Fibroblast of skin of left quadriceps (primary cell): Measurements from ENCODE around the gene SNW1.
"Not testable (repeated sequence)": the region's sequence is repeated elsewhere in the genome, so short reads cannot be mapped to it uniquely, and the experiment has no call there.

ENCODE experiments used
- DNase-seq, 2 experiments: peaks; one replicate each; pipeline ENCODE4 v3.0.0-alpha.2; 2013; ENCODE audit warnings: low read depth in 2 of 2

The SNW1 gene

DNA sequence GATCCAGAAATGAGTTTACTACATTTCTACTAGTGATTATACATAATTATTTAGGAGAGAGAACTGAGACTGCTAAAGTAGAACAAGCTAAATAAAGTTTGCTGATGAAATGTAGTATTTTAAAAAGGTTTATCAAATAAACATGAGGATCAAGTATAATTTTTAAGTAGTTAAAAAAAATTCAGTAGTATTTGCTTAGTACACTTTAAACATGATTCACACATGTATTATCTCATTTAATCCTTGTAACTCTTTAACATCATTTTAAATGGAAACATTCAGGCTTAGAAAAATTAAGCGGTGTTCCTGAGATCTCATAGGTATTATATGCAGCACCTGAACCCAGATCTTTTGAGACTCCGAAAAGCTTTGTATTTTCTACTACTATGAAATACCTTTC, 8.7 kb downstream of the SNW1 start:
- no peak for DNase-seq

DNA sequence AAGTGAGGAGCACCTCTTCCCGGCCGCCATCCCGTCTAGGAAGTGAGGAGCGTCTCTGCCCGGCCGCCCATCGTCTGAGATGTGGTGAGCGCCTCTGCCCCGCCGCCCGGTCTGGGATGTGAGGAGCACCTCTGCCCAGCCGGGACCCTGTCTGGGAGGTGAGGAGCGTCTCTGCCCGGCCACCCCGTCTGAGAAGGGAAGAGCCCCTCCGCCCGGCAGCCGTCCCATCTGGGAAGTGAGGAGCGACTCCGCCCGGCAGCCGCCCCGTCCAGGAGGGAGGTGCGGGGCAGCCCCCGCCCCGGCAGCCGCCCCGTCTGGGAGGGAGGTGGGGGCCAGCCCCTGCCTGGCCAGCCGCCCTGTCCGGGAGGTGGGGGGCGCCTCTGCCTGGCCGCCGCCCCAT, 13.5 kb downstream of the SNW1 start:
- not testable (repeated sequence) for DNase-seq

DNA sequence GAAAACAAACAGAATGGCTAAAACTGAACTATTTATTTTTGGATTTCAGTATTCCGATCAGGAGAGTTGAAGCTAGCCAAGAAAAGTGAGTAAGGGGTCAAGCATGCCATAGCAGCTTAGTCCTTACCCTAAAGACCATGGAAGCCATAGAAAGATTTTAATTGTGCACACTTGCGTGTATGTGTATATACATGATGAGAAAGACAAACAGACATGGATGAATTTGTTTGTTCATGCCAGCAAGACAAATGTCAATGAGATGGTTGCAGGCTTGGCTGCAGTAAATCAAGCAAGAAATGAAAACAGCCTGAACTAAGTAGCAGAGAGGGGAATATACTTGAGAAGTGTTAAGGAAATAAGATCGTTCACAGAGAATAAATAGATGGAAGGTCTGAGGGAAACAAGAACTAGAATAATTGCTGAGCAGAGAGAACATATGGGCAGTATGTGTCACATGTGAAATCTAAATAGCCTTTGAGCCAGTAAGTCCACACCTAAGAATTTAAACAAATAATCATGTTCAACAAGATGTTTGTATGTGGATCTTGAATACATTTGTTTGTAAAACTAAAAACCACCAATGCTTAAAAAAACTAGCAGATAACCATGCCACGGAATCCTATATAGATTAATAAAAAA, 14.8 kb downstream of the SNW1 start:
- DNase-seq = no peak

DNA sequence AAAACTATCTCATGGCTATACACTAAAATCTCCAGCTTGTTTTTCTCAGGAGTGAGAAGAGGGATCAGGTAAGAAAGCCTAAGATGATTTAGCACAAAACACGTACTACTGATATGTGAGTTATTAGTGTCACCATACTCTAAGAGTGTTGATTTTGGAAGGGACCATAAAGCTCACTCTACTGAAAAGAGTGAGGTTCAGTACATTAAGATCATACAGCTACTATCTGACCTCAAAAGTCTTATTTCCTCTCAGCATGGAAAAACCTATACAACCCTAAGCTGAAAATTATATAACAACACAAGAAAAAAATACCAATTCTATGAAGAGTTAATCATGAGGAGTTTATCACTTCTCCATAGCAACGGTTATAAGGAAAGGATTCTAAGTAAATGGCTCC, 19.5 kb downstream of the SNW1 start:
- no peak for DNase-seq

DNA sequence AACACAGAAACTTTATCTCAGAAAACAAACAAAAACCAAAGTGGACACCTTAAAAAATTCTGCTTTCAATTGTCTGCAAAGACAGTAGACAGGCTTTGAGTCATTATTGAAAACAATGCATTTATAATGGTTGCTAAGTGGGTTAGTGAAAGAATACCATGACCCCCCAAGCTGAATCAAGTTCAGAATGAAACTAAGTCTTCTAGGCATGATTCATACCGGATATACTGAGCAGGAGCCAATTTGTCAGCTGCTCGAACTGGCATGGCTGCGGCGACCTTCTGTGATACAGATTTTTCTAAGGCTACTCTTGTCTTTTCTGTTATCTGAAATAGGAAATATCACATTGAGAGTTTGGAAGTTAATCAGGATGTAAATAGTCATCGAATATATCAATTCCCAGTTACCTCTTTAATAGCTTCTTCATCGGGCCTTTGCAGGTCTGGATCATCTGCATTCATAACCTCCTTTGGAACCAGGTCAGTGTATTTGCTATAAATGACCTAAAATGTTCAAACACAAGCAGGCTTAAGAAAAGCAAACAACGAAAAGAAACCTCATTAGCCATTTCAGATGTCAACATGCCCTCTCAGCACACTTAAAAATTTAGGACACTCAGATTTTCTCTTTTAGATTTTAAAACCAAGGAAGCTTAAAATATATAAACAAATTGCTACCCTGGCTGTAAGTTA, 22.3 kb downstream of the SNW1 start:
- no peak for DNase-seq

DNA sequence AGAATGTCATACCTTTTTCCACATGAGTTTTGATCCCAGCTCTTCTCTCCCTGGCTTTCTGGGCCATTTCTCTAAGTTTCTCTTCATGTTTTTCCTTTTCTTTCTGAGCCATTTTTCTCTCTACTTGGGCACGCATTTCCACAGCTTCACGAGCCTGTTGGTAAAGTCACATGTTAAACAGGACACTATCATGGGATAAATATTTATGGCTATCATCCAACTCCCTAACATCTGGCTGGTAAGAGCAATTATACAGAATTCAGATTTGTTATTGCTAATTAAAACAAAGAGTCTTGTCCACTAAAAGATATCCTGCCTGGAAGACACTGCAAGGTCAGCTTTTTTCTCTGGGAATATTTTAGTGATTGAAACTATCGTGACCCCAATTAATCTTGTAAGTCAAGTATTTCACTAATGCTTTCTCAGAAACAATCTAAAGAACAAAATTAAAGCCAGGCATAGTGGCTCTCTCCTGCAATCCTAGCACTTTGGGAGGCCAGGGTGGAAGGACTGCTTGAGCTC, 29.9 kb downstream of the SNW1 start:
- peak in 1 of 2 experiments; percentile 3 for DNase-seq

DNA sequence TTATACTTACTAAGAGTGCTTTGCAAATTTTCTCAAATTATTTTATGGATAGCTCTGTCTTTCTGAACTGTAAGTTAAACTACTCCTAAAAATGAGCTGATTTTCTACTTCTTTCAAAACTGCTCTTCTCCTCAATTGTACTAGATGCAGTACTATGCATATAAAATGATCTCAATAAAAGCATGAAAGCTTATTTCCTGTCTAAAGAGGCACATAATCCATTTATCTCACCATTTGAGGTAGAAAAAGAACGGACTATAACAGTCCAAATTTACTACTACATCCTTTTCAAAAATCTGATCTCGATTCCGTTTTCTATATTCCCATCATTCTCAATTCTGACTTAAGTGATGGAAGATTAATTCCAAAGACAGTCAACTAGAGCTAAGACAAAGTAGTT, 38.7 kb downstream of the SNW1 start:
- no peak for DNase-seq

DNA sequence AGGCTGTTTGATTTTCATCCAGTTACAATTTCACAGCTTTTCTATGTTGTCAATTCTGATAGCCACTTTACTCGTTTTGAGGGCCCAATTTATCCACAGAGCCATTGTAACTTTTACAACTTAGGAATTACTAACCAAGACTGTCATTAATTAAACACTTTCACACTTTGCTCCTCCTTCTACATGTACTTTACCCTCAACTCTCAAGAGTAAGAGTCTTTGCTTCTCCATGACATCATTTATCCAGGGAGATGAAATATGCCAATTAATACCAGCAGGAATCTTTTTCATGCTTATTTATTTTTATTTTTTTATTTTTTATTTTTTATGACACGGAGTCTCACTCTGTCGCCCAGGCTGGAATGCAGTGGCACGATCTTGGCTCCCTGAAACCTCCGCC, 39.5 kb downstream of the SNW1 start:
- DNase-seq = no peak

DNA sequence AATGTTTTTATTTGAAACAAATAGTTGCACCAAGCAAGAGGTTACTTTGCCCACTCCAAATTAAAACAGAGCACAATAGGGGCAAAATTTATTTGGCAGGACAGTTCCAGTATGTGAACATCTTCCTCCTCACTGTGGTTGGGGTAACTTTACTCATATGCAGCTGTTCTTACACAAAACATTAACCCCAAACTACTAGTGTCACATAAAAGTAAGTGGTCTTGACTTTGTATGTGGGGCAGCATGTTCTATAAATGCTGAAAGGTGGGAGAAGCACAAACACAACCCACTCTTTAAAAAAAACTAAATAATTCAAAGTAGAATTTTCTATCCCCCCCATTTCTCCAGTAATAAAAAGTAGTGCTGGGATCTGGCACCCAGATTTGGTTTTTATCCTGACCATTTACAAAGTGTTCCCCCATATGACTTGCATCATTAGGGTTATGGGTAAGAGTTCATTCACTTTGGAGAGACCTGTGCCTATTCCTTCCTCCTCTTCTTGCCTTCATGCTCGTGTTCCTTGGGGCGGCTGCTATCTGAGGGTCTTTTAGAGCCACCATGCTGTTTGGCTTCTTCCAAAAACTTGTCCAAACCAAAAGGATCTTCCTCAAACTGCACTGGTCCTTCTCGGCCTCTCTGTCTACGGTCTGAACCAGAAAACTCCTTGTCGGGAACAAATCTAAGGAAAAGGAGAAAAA, 43.2 kb downstream of the SNW1 start:
- no peak for DNase-seq

DNA sequence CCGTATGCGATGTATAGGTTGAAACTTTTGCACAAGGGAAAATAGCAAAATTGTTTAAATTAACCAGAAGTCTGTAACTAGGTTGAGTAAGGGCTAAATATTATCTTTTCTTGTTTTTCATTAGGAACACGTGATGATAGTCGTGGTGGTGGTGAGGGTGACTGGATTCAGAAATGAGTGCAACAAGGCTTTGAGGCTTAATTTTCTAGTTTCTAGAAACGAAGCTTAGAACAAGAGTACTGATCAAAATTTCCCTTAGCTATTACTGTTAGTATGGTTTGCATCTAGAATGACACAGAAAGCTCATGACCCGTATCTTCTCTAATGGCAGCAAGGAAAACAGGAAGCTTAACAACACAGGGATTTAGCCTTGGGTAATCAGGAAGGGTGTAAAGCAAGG, 46.0 kb downstream of the SNW1 start:
- no peak for DNase-seq

DNA sequence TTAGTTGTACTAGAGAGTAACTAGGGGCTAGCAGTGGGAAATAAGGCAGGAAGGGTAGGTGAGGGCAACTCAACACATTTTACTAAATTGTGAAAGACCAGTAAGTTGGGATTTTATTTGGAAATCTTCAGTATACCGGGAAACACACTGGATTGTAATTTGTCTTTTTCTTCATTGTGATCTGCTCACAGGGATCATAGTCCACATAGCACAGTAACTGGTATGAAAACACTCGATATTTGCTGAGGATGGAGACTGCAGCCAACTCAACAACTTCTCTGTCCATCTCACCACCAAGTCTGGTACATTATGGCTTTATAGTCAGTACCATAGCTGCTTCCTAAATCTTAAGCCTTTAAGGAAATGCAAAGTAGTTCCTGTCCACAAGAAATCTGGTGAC, 50.6 kb downstream of the SNW1 start:
- no peak for DNase-seq

DNA sequence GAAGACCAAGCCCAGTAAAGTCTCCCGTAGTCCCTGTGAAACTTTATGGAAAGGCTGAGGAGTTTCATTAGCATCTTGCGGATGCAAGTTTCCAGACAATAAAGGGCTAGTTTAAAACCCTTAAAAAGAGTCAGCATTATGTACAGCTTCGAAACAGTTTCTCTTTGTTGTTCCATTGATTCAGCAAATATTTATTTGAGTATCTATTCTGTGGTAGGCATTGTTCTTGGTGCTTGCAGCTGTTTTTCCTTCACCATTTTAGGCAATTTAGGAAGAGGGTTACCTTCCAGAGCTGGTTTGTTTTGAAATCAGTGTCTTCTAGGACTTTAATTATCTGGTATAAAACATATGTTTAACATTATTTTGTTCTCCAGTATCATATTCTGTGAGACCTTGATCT, 51.5 kb downstream of the SNW1 start:
- no peak for DNase-seq

DNA sequence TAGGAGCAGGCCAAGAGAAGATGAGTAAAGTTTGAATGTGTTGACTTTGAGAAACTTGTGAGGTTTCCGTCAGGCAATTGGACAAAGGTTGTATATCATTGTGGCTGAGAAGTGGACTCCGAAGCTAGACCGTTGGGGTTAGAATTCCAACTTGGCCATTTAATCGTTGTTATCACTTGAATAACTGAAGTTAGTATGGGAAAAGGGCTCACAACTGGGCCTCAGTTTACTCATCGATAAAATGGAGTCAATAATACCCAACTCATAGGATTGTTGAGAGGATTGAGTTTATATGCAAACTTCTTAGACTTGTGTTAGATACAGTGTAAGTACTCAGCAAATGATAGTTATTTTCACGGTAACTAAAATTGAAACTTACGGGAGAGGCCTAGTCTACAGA, 52.2 kb downstream of the SNW1 start:
- DNase-seq = no peak

DNA sequence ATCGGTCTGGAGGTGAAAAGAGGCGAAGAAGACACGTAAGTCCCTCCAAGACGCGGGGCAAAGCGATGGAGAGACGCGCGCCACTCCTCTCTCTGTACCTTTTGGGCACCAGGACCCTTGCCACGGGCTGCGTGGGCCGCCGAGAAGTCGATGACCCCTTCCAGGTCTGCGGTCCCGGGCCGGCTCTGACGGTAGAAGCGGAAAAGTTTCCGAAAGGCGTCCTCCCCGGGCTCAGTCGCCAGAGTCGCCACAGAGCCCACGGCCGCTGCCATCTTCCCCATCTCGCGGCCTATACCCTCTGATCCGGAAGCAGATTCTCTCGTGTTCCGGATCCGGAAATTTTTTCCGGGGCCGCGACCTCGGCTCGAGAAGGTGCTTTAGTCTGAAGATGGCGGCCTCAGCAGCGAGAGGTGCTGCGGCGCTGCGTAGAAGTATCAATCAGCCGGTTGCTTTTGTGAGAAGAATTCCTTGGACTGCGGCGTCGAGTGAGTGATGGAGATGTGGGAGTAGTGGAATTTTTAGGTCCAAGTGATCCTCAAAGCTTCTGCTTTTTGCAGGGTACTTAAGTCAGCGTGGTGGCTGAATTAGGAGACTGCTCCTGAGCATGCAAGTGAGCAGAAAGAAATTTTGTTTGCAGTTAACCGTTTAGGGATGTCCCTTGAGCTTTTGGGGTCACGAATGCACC, 53.1 kb downstream of the SNW1 start, which contains the start of the genes ALKBH1 and SLIRP:
Gene ALKBH1, minus strand, starts transcription at position 300 of the 685 bp plus-strand sequence. Its CDS starts 19 bp downstream, at position 281.
Gene SLIRP, plus strand, starts transcription at position 380 of the 685 bp plus-strand sequence. Its CDS starts 9 bp downstream, at position 389.
- DNase-seq = peak; percentile 48 to 63

DNA sequence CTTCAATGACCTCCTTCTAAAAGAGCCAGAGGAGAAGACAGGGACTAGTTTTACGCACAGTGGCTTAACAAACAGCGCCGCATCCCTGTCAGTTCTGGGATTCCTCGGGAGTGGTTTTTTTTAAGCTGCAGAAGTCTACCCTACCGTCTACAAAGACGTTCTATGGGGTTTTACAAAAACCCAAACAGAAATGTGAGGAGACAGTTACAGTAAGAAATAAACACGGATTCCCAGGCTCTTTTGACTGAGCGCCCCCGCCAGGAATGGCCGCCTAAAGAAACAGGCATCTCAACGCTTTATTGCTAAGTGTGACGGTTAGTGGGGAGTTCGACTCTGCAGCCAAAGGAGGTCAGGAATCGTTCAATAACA, 53.6 kb downstream of the SNW1 start:
- peak; percentile 7 to 16 for DNase-seq

DNA sequence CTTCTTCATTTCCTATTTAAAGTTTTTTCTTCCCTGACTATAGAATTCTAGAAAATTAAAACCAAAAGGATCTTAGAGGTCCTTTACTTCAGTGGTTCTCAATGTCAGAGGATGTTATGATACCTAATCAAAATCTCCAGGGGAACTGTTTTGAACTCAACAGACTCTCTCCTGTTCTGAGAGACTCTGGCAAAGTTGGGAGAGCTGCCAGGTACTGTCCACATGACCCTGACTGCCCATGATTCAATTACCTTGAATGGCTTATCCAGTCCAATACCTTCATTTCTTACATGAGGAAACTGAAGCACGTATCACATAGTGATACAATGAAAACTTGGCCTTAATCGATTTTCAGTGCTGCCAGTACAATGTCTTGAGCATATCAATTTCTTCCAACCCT, 69.7 kb downstream of the SNW1 start:
- DNase-seq = no peak

DNA sequence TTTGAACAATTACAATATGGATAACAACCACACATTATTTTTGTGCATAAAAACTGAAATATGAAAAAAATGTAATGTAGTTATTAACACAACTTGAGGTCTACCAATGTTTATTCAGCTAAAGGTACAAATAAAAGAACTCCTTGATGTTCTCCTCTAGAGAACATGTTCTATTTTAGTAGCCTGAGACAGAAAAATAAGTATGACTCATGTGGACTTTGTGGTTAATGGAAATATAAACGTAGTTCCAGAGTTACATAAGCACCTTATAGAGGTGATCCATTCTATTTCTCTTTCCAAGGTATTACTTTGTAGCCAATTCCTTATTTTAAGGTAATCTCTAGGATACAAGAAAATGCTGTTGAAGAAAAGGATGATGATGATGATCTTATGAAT, 78.8 kb downstream of the SNW1 start:
- no peak for DNase-seq

DNA sequence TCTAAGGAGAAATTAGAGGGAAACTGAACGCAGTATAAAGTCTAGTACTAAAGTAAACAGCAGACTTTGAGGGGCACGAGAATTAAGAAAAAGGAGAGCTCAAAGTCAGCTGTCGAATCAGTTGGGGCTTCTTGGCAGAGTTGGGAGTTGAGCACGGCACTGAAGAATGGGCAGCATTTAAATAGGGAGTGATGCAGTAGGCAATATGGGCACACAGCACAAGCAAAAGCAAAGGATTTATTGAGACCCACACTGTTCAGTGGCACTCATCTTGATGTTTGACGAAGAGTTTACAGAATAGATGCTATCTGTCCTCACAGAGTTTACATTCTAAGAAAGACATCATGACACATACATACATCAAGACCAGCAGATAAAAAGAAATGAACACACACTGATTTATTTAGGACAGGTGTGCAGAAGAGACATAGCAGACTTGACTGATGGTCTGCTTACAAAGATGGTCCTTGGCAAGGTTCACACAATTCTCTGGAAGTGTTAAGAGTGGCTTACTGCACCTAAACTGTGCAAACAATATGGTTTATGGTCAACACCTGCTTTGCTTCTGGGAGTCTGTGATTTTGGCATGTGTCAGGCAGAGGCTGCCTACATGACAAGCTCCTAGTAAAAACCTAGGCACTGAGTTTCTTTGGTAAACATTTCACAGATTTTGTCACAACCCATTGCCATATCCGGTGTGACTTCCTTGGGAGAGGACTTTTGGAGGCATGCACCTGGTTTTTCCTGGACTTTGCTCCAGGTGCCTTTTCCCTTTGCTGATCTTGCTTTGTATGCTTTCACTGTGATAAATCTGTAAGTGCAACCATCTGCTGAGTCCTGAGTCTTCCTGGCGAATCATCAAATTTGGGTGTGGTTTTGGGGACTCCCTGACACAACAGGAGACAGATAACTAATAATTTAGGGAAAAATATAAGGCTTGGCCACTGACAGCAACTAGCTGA, 79.5 kb downstream of the SNW1 start:
- DNase-seq = no peak

DNA sequence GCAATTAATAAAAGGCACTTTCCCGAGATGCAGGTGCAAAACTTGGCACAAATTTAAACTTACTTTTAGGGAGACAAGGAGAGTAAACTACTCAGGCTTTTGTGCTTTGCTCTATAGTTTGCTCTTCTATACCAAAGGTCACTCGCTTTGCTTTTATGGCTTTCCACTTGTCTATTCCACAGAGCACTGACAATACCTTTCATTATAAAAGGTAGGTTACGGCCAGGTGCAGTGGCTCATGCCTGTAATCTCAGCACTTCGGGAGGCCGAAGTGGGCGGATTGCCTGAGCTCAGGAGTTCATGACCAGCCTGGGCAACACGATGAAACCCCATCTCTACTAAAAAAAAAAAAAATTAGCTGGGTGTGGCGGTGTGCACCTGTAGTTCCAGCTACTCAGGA, 86.0 kb downstream of the SNW1 start:
- no peak for DNase-seq

DNA sequence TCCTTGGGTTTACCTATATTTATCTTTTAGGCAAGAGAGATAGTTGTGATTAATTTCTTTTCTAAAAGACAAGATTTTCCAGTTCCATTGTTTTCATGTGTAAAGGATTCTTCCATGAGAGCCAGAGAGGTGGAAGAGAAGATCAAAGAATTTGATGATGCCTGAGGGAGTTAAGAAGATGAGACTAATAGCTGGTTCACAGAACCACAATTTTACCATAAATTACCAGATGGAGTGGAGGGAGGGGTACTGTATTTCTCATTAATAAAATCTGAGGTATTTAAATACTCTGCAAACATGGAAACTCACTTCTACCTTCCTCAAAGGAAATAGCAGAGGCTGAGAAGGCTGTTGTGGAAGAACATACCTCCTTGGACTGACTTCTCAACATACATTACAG, 87.8 kb downstream of the SNW1 start:
- no peak for DNase-seq
